Astrocyte (in vitro differentiated cells and primary cell): Measurements from ENCODE around the gene ESRP2. TPM values are rescaled to one million over a fixed set of nuclear protein-coding genes. Genes with fewer than 3 reads are reported as not detected.

Experiments
- DNase-seq: peaks from one replicate; pipeline ENCODE4 v3.0.0-alpha.2; 2010; ENCODE audit warnings: low read depth
- FAIRE-seq: peaks from 2 replicates; lab custom pipeline; 2011; peaks lifted over from hg19 to GRCh38; lab: Jason Lieb, UNC
- H2AFZ ChIP-seq: 2 replicates; pipeline ENCODE4 v1.6.0; 2012; ENCODE audit warnings: low read depth, low read length, inconsistent platforms
- H3K27ac ChIP-seq: 2 replicates; pipeline ENCODE4 v1.5.1; 2011; ENCODE audit warnings: low read depth, low read length, inconsistent platforms
- H3K27me3 ChIP-seq: 2 replicates; pipeline ENCODE4 v1.6.0; 2011; ENCODE audit warnings: low read length, inconsistent platforms; ENCODE audit not compliant: insufficient read depth
- H3K36me3 ChIP-seq: 2 replicates; pipeline ENCODE4 v1.5.1; 2011; ENCODE audit warnings: low read length, inconsistent platforms; ENCODE audit not compliant: insufficient read depth
- H3K4me1 ChIP-seq: 2 replicates; pipeline ENCODE4 v1.5.1; 2011; ENCODE audit warnings: low read length, inconsistent platforms; ENCODE audit not compliant: insufficient read depth
- H3K4me2 ChIP-seq: 2 replicates; pipeline ENCODE4 v1.6.0; 2012; ENCODE audit warnings: low read length, inconsistent platforms
- H3K4me3 ChIP-seq: 2 replicates; pipeline ENCODE4 v1.5.1; 2011; ENCODE audit warnings: low read depth, mild to moderate bottlenecking, low read length, inconsistent platforms; ENCODE audit not compliant: insufficient read depth
- H3K79me2 ChIP-seq: 2 replicates; pipeline ENCODE4 v1.6.0; 2012; ENCODE audit warnings: mild to moderate bottlenecking, low read length, inconsistent platforms; ENCODE audit not compliant: insufficient read depth
- H3K9ac ChIP-seq: 2 replicates; pipeline ENCODE4 v1.6.0; 2012; ENCODE audit warnings: mild to moderate bottlenecking, low read length, inconsistent platforms
- H3K9me3 ChIP-seq: 2 replicates; pipeline ENCODE4 v1.5.1; 2012; ENCODE audit warnings: low read depth, mild to moderate bottlenecking, low read length, inconsistent platforms; ENCODE audit not compliant: insufficient read depth
- H4K20me1 ChIP-seq: 2 replicates; pipeline ENCODE4 v1.6.0; 2012; ENCODE audit warnings: low read length, inconsistent platforms; ENCODE audit not compliant: insufficient read depth
- H3K27ac Mint-ChIP-seq: one replicate; pipeline ENCODE4 v1.8.0; 2021; ENCODE audit warnings: mild to moderate bottlenecking, mixed read lengths; ENCODE audit not compliant: unreplicated experiment
- H3K27me3 Mint-ChIP-seq: one replicate; pipeline ENCODE4 v1.8.0; 2021; ENCODE audit warnings: low read depth, mixed read lengths; ENCODE audit not compliant: unreplicated experiment
- H3K36me3 Mint-ChIP-seq: one replicate; pipeline ENCODE4 v1.8.0; 2021; ENCODE audit warnings: low read depth, mixed read lengths; ENCODE audit not compliant: unreplicated experiment
- H3K4me1 Mint-ChIP-seq: one replicate; pipeline ENCODE4 v1.8.0; 2021; ENCODE audit warnings: low read depth, mixed read lengths; ENCODE audit not compliant: unreplicated experiment
- H3K4me3 Mint-ChIP-seq: one replicate; pipeline ENCODE4 v1.8.0; 2021; ENCODE audit warnings: mild to moderate bottlenecking, moderate library complexity, mixed read lengths; ENCODE audit not compliant: unreplicated experiment
- H3K9me3 Mint-ChIP-seq: one replicate; pipeline ENCODE4 v1.8.0; 2021; ENCODE audit warnings: mild to moderate bottlenecking, mixed read lengths; ENCODE audit not compliant: unreplicated experiment
- EZH2 ChIP-seq: IDR thresholded peaks from 2 replicates; pipeline ENCODE4 v1.6.1; 2012; ENCODE audit warnings: mild to moderate bottlenecking, low read length, inconsistent platforms; ENCODE audit not compliant: insufficient read depth
- total RNA-seq: library from RNA; stranded (reverse); gene quantifications from 2 replicates; pipeline ENCODE4 v1.2.1, GENCODE V29; 2021
- TF ChIP-seq, protein P1 (sequence below): IDR thresholded peaks from 2 replicates; pipeline ENCODE4 v1.5.1; 2011; ENCODE audit warnings: low read depth, mild to moderate bottlenecking, inconsistent platforms, low read length, moderate library complexity; ENCODE audit not compliant: insufficient read depth

The ESRP2 gene
- total RNA-seq, 1 donor from 2014 or later: 5.1 TPM

- Histone ChIP-seq H3K4me1 (no peaks in the 10 kb centered on the region), H4K20me1 (peaks cover 3% of the 10 kb centered on the region), H3K9ac (no peak overlapping the region), H3K79me2 (no peaks in the 10 kb centered on the region), H3K27ac (no peak overlapping the region), H3K9me3 (no peaks in the 10 kb centered on the region), H3K4me2 (no peak overlapping the region), H2AFZ (no peak overlapping the region), H3K27me3 (no peaks in the 10 kb centered on the region), H3K36me3 (no peaks in the 10 kb centered on the region), H3K4me3 (no peak overlapping the region)
- H3K9me3 Mint-ChIP-seq: no peaks in the 10 kb centered on the region
- no peaks in the 10 kb centered on the region for H3K27me3 Mint-ChIP-seq
- DNase-seq (no peak), FAIRE-seq (no peak)
- H3K4me1 Mint-ChIP-seq: peaks cover 10% of the 10 kb centered on the region
- no peak overlapping the region for H3K4me3 Mint-ChIP-seq
- no peak overlapping the region for H3K27ac Mint-ChIP-seq
- no peak for TF ChIP-seq EZH2
- TF ChIP-seq, protein P1, sequence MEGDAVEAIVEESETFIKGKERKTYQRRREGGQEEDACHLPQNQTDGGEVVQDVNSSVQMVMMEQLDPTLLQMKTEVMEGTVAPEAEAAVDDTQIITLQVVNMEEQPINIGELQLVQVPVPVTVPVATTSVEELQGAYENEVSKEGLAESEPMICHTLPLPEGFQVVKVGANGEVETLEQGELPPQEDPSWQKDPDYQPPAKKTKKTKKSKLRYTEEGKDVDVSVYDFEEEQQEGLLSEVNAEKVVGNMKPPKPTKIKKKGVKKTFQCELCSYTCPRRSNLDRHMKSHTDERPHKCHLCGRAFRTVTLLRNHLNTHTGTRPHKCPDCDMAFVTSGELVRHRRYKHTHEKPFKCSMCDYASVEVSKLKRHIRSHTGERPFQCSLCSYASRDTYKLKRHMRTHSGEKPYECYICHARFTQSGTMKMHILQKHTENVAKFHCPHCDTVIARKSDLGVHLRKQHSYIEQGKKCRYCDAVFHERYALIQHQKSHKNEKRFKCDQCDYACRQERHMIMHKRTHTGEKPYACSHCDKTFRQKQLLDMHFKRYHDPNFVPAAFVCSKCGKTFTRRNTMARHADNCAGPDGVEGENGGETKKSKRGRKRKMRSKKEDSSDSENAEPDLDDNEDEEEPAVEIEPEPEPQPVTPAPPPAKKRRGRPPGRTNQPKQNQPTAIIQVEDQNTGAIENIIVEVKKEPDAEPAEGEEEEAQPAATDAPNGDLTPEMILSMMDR: no peak
- H3K36me3 Mint-ChIP-seq: no peaks in the 10 kb centered on the region
These were observed 12.9 kb downstream of the ESRP2 start for GRCh38 chr16:68223072-68223471.

GRCh38 chr16:68219725-68220351, 16.1 kb downstream of the ESRP2 start:
- FAIRE-seq: no peak
- Histone ChIP-seq H3K4me3 (no peak overlapping the region), H3K4me1 (no peaks in the 10 kb centered on the region), H3K9ac (no peak overlapping the region), H2AFZ (no peak overlapping the region), H3K36me3 (no peaks in the 10 kb centered on the region), H4K20me1 (peaks cover 3% of the 10 kb centered on the region), H3K4me2 (no peak overlapping the region), H3K9me3 (no peaks in the 10 kb centered on the region), H3K79me2 (no peaks in the 10 kb centered on the region), H3K27me3 (no peaks in the 10 kb centered on the region), H3K27ac (no peak overlapping the region)
- DNase-seq: no peak
- H3K9me3 Mint-ChIP-seq: no peaks in the 10 kb centered on the region
- no peak overlapping the region for H3K27ac Mint-ChIP-seq
- no peaks in the 10 kb centered on the region for H3K27me3 Mint-ChIP-seq
- H3K4me1 Mint-ChIP-seq: peaks cover 3% of the 10 kb centered on the region
- no peak overlapping the region for H3K4me3 Mint-ChIP-seq
- no peak for TF ChIP-seq EZH2
- TF ChIP-seq, protein P1: no peak
- H3K36me3 Mint-ChIP-seq: peaks cover 3% of the 10 kb centered on the region

- FAIRE-seq (no peak), DNase-seq (no peak)
- no peak overlapping the region for H3K4me2 ChIP-seq
- peaks cover 5% of the 10 kb centered on the region for H4K20me1 ChIP-seq
- H2AFZ ChIP-seq: no peak overlapping the region
- no peaks in the 10 kb centered on the region for H3K36me3 ChIP-seq
- H3K27me3 Mint-ChIP-seq: no peaks in the 10 kb centered on the region
- H3K36me3 Mint-ChIP-seq: peaks cover 5% of the 10 kb centered on the region
- H3K9me3 ChIP-seq: no peaks in the 10 kb centered on the region
- H3K79me2 ChIP-seq: peaks cover under 1% of the 10 kb centered on the region
- no peak overlapping the region for H3K4me3 Mint-ChIP-seq
- TF ChIP-seq, protein P1: no peak
- no peak for TF ChIP-seq EZH2
- no peak overlapping the region for H3K27ac Mint-ChIP-seq
- H3K4me1 ChIP-seq: no peaks in the 10 kb centered on the region
- no peak overlapping the region for H3K27ac ChIP-seq
- peaks cover 3% of the 10 kb centered on the region for H3K4me1 Mint-ChIP-seq
- no peak overlapping the region for H3K9ac ChIP-seq
- no peaks in the 10 kb centered on the region for H3K27me3 ChIP-seq
- no peaks in the 10 kb centered on the region for H3K9me3 Mint-ChIP-seq
- no peak overlapping the region for H3K4me3 ChIP-seq
These were observed 18.4 kb downstream of the ESRP2 start for GRCh38 chr16:68217506-68217905.
